ENCODE measurements around the gene DOCK2.

GRCh38 chr5:169880785-169881184 is 243.7 kb downstream of the DOCK2 start:
- TF ChIP-seq CTCF (IDR thresholded peaks at IDR 0.05): no peak
- TF ChIP-seq POLR2A (IDR thresholded peaks at IDR 0.05): no peak
